Keratinocyte (primary cell): ENCODE results near the gene CDKL5. TPM values are rescaled to one million over a fixed set of nuclear protein-coding genes. Genes with fewer than 3 reads are reported as not detected.

Experiments
- DNase-seq: peaks from one replicate; pipeline ENCODE4 v3.0.0-alpha.2; 2011; ENCODE audit warnings: low read depth, missing footprints, low spot score
- FAIRE-seq: peaks from 2 replicates; lab custom pipeline; 2011; peaks lifted over from hg19 to GRCh38; lab: Jason Lieb, UNC
- H2AFZ ChIP-seq: 2 replicates; pipeline ENCODE4 v1.6.0; 2012; ENCODE audit warnings: low read length, control low read depth, inconsistent platforms; ENCODE audit not compliant: control insufficient read depth
- H3K27ac ChIP-seq: 2 replicates; pipeline ENCODE4 v1.5.1; 2011; ENCODE audit warnings: low read length; ENCODE audit not compliant: control insufficient read depth, insufficient read depth
- H3K27me3 ChIP-seq: 3 replicates; pipeline ENCODE4 v1.6.0; 2011; ENCODE audit warnings: low read length; ENCODE audit not compliant: control insufficient read depth, insufficient read depth; ENCODE audit errors: extremely low read depth
- H3K36me3 ChIP-seq, 2 experiments: 2 replicates in 1 of 2; 3 replicates in 1 of 2; pipeline ENCODE4 v1.5.1; 2011; ENCODE audit warnings: low read length in 2 of 2, mild to moderate bottlenecking in 1 of 2; ENCODE audit not compliant: control insufficient read depth in 2 of 2, insufficient read depth in 2 of 2; ENCODE audit errors: extremely low read depth in 1 of 2
- H3K4me1 ChIP-seq: 3 replicates; pipeline ENCODE4 v1.5.1; 2011; ENCODE audit warnings: low read length; ENCODE audit not compliant: control insufficient read depth, insufficient read depth; ENCODE audit errors: extremely low read depth
- H3K4me2 ChIP-seq: 3 replicates; pipeline ENCODE4 v1.6.0; 2011; ENCODE audit warnings: low read depth, low read length; ENCODE audit not compliant: control insufficient read depth, insufficient read depth; ENCODE audit errors: extremely low read depth
- H3K4me3 ChIP-seq, 3 experiments: fragments of 200-600 bp in 1 of 3; sonication (generic) in 1 of 3; 2 replicates in 2 of 3; 3 replicates in 1 of 3; pipeline ENCODE4 v1.5.1; 2011 to 2016; ENCODE audit warnings: low read length in 3 of 3, mild to moderate bottlenecking in 3 of 3, control low read depth in 2 of 3, inconsistent platforms in 1 of 3, low read depth in 1 of 3, mixed read lengths in 1 of 3, mixed run types in 1 of 3, moderate library complexity in 1 of 3; ENCODE audit not compliant: control insufficient read depth in 2 of 3, insufficient read depth in 2 of 3; ENCODE audit errors: extremely low read depth in 1 of 3
- H3K79me2 ChIP-seq: 2 replicates; pipeline ENCODE4 v1.6.0; 2012; ENCODE audit warnings: low read length; ENCODE audit not compliant: control insufficient read depth, insufficient read depth
- H3K9ac ChIP-seq: 3 replicates; pipeline ENCODE4 v1.6.0; 2011; ENCODE audit warnings: low read length; ENCODE audit not compliant: control insufficient read depth, insufficient read depth; ENCODE audit errors: extremely low read depth
- H3K9me1 ChIP-seq: 3 replicates; pipeline ENCODE4 v1.6.0; 2011; ENCODE audit warnings: low read length; ENCODE audit not compliant: control insufficient read depth, insufficient read depth; ENCODE audit errors: extremely low read depth
- H3K9me3 ChIP-seq: 2 replicates; pipeline ENCODE4 v1.5.1; 2012; ENCODE audit warnings: low read depth, low read length; ENCODE audit not compliant: control insufficient read depth
- H4K20me1 ChIP-seq: 3 replicates; pipeline ENCODE4 v1.6.0; 2011; ENCODE audit warnings: low read length; ENCODE audit not compliant: control insufficient read depth, insufficient read depth; ENCODE audit errors: extremely low read depth
- EZH2 ChIP-seq: IDR thresholded peaks from one replicate; pipeline ENCODE4 v1.6.1; 2012; ENCODE audit warnings: inconsistent platforms, mild to moderate bottlenecking, low read length, moderate library complexity
- dilution Hi-C: fragments of 300-500 bp; cut with MboI; formaldehyde crosslinking; loops from one replicate; pipeline ENCODE4 v1.7.0; 2020; ENCODE audit warnings: low sequenced_read_pairs; ENCODE audit not compliant: extremely low pct_ligation_motif_present
- polyA plus RNA-seq, 5 experiments: library from polyadenylated mRNA; depleted of rRNA in 3 of 5; stranded (reverse) in 3 of 5; stranded (forward) in 1 of 5; unstranded in 1 of 5; fragments of >200 nt; gene quantifications; 1 replicate in 1 of 5; 2 replicates in 3 of 5; 3 replicates in 1 of 5; pipeline versions ENCODE4 v1.2.1 to v1.2.3, GENCODE V29; 2011 to 2012; ENCODE audit warnings: missing spikeins in 2 of 5, low read depth in 1 of 5, low replicate concordance in 1 of 5
- TF ChIP-seq, protein P1 (sequence below), 3 experiments: IDR thresholded peaks in 1 of 3; conservative IDR thresholded peaks in 1 of 3; optimal IDR thresholded peaks in 1 of 3; 2 replicates in 2 of 3; 3 replicates in 1 of 3; pipeline versions ENCODE3 to v1.5.1; 2011; ENCODE audit warnings: low read length in 3 of 3, mild to moderate bottlenecking in 3 of 3, moderate library complexity in 2 of 3, control low read depth in 1 of 3, inconsistent platforms in 1 of 3; ENCODE audit not compliant: insufficient read depth in 2 of 3; ENCODE audit errors: extremely low read depth in 1 of 3

CDKL5 gene
- polyA plus RNA-seq, 1 donor (not counting 4 experiments of a cell fraction or from before 2014, with no cell fraction given) = 3.4 TPM

DNA sequence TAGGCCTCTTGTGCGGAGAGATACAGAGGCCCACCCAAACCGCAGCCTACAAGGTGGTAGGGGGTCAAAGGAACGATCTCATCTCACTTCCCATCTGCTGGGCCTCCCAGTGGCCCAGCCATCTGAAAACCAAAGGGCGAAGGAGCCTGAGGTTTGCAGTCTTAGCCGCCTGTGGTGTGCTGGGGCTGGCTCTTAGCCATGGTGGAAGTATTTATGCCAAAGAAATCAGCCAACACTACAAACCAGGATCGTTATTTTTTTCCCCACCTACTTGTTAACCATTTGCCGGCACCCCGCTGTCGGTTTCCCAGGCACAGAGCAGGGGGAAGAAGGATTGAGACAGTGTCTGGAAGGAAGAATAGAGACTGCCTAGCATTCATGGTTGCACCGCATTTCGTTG is 30.9 kb upstream of the CDKL5 start:
- Histone ChIP-seq H2AFZ (no peak overlapping the region), H3K36me3 (no peaks in the 10 kb centered on the region), H3K79me2 (no peaks in the 10 kb centered on the region), H3K9me1 (no peaks in the 10 kb centered on the region), H3K27me3 (no peaks in the 10 kb centered on the region), H3K4me3 (no peak overlapping the region), H3K9ac (no peak overlapping the region), H4K20me1 (no peaks in the 10 kb centered on the region), H3K9me3 (no peaks in the 10 kb centered on the region), H3K4me2 (no peak overlapping the region), H3K4me1 (no peaks in the 10 kb centered on the region), H3K27ac (no peak overlapping the region)
- FAIRE-seq = no peak
- dilution Hi-C loops = no loop called here
- DNase-seq = no peak
- TF ChIP-seq, protein P1, sequence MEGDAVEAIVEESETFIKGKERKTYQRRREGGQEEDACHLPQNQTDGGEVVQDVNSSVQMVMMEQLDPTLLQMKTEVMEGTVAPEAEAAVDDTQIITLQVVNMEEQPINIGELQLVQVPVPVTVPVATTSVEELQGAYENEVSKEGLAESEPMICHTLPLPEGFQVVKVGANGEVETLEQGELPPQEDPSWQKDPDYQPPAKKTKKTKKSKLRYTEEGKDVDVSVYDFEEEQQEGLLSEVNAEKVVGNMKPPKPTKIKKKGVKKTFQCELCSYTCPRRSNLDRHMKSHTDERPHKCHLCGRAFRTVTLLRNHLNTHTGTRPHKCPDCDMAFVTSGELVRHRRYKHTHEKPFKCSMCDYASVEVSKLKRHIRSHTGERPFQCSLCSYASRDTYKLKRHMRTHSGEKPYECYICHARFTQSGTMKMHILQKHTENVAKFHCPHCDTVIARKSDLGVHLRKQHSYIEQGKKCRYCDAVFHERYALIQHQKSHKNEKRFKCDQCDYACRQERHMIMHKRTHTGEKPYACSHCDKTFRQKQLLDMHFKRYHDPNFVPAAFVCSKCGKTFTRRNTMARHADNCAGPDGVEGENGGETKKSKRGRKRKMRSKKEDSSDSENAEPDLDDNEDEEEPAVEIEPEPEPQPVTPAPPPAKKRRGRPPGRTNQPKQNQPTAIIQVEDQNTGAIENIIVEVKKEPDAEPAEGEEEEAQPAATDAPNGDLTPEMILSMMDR (optimal IDR thresholded peaks at IDR 0.05 in 1 of 3, IDR thresholded peaks at IDR 0.05 in 1 of 3, conservative IDR thresholded peaks at IDR 0.05 in 1 of 3; ENCODE audit: extremely low read depth in 1 of 3, insufficient read depth in 2 of 3, low read length in 3 of 3) = no peak
- TF ChIP-seq EZH2 = no peak

DNA sequence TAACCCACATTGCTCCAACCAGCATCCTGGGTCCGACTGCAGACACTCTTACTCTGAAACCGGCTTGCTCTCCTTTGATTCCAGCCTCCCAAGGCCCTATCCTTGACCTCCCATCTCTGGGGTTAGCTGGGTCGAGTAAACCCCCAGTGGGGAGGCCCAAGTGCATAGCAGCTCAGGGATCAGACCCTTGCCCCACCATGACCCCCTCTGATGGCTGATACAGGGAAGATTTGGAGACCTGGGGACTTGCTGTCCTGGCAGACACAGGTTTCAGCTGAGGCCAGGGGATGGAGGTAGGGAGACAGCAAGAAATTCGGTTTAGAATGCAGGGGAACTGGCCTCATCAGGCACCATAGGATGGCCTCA is 23.6 kb upstream of the CDKL5 start:
- no peak for DNase-seq
- no peak overlapping the region for H3K4me3 ChIP-seq
- H3K36me3 ChIP-seq = no peaks in the 10 kb centered on the region
- H3K27me3 ChIP-seq = no peaks in the 10 kb centered on the region
- FAIRE-seq = no peak
- no peaks in the 10 kb centered on the region for H3K9me1 ChIP-seq
- H4K20me1 ChIP-seq = no peaks in the 10 kb centered on the region
- H3K4me1 ChIP-seq = no peaks in the 10 kb centered on the region
- no peaks in the 10 kb centered on the region for H3K9me3 ChIP-seq
- H2AFZ ChIP-seq = no peak overlapping the region
- H3K4me2 ChIP-seq = no peak overlapping the region
- dilution Hi-C loops = loop anchor here (25.0 kb wide), 1 partner anchor 935 kb away; the partner anchor contains the start of gene PDHA1
- H3K9ac ChIP-seq = no peak overlapping the region
- TF ChIP-seq, protein P1 (optimal IDR thresholded peaks at IDR 0.05 in 1 of 3, IDR thresholded peaks at IDR 0.05 in 1 of 3, conservative IDR thresholded peaks at IDR 0.05 in 1 of 3; ENCODE audit: extremely low read depth in 1 of 3, insufficient read depth in 2 of 3, low read length in 3 of 3) = no peak
- no peak for TF ChIP-seq EZH2
- H3K79me2 ChIP-seq = no peaks in the 10 kb centered on the region
- H3K27ac ChIP-seq = no peak overlapping the region
